Activated CD4-positive, CD25-positive, alpha-beta regulatory T cell (primary cell): Measurements from ENCODE around the gene AGAP3.
A peak's percentile ranks its signal among the peaks of the same experiment; 100 is the strongest.

Source experiments
- DNase-seq, 4 experiments: peaks; one replicate each; lab custom pipeline; 2025; lab: John Stamatoyannopoulos, UW

The AGAP3 gene

DNA sequence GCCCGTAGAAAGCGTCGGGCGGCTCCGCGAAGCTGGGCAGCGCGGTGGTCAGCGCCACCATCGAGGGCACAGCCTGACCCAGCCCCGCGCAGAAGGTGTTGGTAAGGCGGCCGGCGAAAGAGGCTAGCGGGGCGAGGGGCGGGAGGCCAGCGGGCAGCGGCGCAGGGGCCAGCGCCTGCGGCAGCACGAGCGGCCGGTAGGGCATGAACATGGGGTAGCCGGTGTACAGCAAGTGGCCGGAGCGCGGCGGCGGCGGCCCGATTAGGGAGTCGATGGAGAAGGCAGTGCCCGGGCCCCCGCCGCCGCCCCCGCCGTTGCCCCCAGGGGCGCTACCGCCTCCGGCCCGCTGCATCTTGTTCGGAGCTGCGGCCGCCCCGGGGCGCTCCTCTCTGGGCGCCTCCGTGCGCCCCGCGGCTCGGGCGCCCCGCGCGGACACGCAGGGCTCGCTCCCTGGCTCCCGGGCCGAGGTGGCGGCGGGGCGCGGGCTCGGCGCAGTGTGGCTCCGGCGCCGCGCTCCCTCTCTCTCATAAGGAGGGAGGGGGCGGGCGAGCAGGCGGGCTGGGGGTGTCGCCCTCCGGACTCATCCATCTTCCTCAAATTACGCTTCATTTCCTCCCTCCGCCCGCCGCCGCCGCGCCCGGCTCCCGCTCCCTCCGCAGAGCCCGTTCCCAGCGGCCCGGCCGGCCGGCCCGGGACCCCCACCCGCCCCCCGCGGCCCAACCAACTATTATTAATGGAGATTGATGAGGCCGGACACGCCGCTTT is 81.1 kb downstream of the AGAP3 start, which contains the start of gene GBX1:
GBX1 (minus strand) TSS at position 498 of the 765 bp plus-strand sequence; CDS start at position 352, 146 bp downstream.
- no peak for DNase-seq

DNA sequence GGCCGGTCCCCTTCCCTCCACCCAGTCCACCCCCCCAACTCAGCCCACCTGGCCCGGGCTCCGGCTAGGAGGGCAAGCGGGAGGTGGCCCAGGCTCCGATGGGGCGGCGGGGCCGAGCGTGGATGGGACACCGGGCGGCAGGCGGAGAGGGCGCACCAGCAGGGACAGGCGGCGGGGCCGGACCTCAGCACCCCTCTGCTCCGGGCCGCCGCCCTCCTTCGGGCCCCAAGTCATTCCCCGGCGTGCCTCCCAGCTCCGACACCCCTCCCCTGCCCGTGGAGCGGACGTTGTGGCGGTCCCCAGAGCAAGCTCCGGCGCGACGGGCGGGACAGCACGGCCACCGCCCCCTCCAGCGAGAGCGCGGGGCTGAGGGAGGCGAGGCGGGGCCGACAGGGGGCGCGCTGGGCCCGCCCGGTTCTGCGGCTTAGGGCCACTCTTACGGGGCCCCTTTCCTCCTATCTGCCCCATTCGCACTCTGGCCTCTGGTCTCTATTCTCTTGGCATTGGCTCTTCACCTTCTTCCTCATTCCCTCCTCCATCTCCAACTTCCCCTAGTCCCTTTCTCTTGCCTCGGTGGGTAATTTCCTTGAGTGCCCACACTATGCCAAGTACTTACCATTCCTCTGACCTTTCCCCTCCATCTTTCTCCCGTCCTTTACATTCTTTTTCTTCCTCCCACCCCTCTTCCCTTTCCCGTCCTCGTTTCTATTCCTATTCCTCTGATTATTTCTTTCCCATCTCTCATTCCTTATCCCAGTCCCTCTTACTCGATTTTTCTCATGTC is 81.9 kb downstream of the AGAP3 start:
- DNase-seq = peak in 3 of 4 experiments; percentile 17 to 33 (median 28)

DNA sequence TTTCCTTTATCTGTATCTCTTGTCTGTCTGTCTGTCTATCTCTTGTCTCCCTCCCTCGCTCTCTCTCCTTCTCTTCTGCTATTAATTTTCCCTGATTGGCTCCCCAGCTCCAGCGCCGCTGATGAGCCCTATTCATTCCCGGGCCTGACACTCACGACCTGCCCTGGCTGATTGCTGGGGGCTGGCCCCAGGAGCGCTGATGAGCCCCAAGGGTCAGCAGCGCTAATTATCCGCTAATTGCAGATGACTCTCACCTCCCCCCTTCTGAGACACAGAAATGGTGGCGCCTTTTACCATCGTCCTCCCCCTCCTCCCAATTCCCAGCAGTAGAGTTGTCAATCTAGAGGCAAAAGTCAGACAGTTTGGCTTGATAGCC is 82.5 kb downstream of the AGAP3 start:
- no peak for DNase-seq

DNA sequence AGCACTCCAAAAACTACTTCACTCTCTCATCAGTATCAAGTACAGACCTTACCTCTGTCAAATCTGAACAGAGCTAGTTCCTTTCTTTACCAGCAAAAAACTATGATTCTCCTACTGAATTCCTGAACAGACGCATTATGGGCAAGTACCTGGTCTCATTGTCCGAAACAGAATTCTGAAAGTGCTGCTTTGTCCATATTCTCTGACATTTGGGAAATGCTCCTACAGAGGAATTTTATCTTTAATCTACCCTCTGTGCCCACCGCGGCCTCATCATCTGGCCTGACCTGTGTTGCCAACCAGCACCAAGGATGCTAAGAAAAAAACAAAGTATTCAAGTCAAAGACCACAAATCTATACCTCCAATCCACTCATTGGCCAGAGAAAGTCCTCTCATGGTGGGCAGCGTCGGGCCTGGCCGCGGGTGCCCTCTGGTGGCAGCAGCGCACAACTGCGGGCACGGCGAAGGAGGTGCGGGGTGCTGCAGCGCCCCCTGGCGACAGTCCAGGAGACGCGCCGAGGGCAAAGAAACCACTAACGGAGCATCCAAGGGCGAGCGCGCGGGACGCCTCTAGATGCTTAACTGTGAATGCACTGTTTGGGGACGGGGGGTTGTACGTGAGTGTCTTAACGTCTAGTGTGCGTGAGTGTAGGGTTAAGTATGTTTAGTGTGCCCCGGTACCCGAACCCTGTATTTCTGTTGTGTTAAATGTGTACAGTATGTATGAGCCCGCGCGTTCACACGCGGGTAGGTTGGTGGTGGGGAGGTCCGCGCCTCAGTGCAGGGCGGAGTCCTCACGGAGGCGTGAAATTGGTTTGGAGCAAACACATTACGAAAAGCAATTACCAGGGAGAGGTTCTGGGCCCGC is 86.2 kb downstream of the AGAP3 start:
- peak; percentile 52 to 66 (median 58) for DNase-seq

DNA sequence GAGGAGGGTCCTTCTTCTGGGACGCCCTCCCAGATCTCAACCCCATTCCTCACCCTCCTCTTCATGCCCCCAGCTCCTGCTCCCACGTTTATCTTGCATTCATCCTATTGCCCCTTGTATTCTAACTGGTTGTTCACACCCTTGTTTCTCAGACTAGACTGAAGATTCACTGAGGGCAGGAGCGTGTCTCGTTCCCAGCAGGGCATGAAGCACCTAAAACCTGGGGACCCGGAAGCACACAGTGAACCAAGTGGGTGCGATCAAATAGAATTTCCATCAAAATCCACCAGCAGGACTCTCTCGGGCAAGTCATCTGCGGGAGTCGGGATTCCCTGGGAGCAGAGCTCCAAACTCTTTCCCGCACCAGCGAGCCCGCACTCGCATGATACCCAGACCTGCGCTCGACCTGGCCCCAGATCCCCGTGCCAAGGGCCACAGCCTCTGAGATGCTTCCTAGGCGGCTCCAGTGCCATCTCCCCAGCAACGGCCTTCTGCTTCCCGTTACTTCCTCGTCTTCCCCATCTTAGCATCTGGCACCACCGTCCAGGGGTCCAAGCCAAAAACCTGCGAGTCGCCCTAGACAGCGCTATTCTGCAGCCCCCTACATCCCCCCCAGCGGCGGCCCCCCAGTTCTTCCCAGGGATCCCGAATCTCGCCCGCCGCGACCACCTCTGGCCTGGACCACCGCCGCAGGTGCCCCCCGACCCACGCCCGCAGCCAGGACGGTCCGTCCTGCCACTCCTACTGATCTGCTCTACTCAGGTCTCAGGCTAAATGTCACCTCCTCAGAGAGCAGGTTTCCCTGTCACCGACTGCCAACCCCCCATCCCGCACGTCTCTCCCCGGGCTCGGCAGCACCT is 87.3 kb downstream of the AGAP3 start:
- no peak for DNase-seq

DNA sequence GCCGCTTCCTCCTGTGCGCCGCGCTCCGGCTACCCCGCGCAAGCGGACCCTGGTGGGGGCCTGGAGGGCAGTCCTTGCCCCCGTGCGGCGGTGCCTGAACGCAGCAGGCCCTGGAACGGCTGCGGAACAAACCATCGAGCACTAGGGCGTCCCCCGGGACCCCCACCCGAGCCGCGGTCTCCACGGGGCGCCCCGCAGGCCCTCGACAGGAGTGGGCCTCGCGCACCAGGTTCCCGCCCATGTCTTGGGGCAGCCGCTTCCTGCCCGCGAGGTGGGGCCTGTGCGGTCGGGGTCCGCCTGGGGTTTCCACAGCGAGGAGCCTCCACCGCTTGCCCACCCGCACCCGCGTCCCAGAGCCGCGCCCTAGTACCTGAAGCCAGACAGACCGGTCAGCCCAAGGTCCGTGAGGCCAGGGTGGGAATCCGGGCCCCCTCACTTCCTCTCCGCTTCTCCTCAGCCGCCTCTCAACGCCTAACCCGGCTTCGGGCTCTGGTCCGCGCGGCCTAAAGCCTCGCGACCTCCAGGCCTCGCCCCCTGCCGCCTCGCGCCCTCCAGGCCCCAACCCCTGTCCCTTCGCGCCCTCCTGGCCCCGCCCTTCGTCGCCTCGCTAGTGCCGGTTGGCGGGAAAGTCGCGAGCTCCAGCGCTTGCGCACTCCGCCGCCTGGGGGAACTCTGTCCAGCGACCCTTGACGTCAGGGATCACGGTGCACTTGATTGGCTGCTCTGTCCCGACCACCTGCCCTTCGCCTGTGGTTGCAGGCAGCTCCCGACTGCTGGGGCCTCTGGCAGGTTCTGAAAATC is 88.2 kb downstream of the AGAP3 start:
- DNase-seq = no peak

DNA sequence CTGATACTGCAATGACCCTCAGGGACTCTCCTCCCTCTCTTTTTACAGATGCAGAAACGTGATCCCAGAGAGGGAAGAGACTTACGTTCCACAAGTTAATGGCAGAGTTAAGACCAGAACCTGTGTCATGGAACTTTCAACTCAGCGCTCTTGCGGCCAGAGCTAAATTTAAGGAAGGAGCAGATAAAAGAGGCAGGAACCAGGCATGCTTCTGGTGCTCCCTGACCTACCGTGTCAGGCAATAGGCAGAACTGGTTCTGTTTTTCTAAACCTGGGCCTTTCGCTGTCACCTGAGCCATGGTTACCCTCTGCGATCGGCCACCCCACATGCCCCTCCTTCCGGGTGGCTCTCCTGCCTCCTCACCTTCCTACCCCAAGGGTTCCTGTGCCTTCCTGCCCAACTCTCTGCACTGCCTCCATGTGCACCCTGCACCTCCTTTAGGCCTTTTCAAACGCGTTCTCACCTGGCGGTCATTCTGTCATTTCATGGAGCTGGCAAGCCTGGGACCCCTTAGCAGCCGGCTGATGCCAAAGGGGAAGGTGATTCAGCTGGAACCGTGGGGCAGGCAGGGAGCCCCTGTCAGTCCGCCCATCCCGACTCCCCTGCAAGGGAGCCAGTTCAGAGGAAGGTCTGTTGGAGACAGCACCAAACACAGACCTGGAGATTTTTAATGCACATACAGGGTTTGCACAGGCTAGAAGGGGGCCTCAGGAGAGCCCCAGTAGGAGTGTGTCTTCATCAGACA is 88.9 kb downstream of the AGAP3 start:
- DNase-seq = no peak

DNA sequence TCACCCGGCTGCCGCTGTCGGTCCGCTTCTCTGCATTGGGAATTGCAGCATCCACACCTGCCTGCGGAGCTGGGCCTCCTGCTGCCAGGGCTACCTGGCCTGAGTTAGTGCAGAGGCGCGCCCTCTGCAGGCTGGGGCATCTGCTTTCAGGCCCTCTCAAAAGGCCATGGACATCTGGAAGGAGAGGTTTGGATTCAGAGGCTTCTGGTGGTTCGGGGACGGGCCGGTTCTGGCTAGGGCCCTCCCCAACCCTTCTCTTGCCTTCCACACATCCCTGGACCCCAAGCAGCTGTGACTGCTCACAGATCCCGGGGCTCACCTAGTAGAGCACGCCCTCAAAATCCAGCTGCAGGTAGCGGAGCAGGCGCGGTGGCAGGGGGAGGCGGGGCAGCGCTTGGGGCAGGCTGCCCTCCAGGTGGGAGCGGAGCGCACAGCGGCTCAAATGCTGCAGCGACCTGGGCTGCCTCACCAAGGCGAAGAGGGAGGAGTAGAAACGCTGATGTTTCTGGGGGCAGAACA is 89.6 kb downstream of the AGAP3 start:
- DNase-seq = no peak

DNA sequence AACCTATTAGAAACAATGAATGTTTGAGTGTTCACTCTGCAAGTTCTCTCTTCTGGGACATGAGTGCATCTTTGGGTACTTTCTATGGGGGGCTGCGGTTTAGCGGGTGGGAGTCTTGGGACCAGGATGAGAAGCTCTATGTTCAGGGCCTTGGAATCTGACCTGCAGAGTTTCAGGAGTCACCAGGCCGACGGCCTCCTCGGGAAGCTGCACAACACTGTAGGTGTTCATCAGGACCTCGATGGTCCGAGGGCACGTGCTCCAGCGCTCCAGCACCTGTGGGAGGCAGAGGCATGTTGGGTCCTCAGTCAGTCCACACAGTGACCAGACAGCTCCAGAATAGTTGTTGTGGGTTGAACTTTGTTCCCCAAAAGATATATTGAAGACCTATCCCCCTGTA is 90.1 kb downstream of the AGAP3 start:
- no peak for DNase-seq

DNA sequence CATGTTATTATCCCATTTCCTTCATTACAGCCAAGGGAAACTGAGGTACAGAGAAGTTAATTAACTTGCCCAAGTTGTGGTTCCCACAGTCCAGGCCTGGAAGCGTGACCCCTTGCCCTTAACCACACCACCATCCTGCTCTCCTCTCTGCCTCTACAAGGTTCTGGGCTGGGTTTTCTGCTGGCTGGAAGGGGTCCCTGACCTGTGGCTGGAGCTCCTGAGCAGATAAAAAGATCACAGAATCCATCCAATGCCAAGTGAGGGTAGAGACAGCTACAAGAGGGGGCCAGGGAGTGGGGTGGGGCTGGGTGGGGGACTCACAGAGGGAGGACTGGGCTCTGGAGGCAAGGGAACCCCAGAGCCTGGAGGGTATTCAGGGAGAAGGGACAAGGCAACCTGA is 91.0 kb downstream of the AGAP3 start:
- no peak for DNase-seq

DNA sequence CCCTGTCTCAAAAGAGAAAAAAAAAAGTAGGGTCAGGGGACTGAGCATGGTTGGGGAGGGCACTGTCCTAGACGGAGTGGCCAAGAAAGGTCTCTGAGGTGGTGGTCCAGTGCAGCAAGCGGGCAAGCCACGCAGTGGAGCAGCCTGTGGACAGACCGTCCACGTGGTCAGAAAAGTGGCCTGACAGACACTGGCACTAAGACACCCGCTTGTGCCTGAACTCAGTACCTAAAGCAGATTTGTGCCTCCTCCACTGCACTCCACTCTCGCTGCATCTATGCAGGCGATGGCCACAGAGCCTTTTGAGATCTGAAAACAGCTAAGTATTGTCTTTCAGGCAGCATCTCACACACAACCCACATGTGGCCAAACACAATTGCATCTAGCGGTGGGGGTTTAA is 92.0 kb downstream of the AGAP3 start:
- no peak for DNase-seq

DNA sequence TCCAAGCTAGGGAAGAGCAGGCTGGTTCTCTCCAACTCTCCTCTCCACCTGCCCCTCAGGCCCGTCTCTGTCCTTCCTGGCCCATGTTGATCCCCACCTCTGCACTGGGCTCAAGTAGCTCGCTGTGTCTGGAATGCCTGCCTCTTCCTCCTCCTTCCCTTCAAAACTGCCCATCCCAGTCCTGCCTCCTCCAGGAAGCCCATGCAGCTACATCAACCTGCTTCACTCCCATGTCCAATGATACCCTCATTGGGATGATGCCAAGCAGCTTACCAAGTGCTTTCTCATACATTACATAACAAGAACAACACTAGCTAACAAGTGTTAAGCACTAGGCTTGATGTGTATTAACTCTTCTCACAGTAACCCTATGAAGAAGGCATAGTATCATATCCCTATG is 92.6 kb downstream of the AGAP3 start:
- DNase-seq = no peak

DNA sequence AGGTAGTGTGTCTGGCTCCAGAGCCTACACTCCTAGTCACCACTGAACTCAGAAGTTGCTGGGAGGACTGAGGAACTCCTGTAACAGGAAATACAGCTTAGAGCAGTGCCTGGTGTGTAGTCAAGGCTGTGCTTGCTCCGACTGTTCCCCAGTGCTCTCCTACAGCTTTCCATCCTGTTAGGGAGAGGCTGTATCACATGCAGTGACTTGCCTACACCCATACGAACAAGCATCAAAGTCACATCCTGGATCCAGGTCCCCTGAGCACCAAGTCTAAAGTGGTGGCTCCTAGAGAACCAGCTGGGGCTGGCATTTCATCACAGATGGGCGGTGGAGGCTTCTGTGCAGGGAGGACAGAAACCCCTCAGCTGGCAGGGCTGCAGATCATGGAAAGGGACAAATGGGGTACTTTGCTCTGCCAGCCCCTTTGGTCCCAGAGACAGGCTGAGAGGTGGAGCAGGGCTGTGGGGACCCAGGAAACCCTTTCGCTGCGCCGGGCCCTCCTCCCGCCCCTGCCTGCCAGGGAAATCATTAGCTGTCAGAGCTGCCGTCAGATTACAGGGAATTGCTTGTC is 93.1 kb downstream of the AGAP3 start:
- no peak for DNase-seq

DNA sequence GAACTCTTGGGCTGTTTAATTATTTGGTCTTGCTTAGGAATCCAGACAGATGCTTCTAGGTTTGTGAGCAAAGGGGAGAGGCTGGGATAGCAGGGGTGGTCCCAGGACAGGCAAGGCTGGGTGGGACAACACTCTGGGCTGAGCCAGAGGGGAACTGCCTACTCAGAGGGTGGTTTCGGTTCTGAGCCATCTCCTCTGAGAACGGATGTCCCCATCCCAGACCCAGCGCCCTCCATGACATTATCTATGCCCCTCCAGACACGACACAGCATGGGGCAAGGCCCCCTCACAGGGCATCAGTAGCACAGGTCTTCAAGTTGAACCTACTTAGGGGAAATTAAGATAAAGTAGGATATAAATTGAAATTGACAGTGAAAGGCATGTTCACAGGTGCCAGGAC is 93.7 kb downstream of the AGAP3 start:
- DNase-seq = no peak

DNA sequence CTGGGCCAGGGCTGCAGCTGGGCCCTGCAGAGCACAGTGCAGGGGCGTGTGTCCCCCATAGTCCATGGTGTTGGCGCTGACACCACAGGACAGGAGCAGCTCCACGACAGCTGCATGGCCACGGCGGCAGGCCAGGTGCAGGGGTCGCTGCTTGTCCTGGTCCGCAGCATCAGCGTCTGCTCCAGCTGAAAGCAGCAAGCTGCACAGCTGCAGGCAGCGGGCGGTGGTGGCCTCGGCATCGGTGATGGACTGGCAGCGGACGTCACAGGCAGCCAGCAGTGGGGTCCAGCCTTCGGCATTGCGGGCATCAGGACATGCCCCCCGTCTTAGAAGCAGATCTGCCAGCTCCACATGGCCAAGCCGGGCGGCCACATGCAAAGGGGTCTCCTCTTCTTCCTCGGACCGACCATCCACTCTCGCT is 94.7 kb downstream of the AGAP3 start:
- no peak for DNase-seq

DNA sequence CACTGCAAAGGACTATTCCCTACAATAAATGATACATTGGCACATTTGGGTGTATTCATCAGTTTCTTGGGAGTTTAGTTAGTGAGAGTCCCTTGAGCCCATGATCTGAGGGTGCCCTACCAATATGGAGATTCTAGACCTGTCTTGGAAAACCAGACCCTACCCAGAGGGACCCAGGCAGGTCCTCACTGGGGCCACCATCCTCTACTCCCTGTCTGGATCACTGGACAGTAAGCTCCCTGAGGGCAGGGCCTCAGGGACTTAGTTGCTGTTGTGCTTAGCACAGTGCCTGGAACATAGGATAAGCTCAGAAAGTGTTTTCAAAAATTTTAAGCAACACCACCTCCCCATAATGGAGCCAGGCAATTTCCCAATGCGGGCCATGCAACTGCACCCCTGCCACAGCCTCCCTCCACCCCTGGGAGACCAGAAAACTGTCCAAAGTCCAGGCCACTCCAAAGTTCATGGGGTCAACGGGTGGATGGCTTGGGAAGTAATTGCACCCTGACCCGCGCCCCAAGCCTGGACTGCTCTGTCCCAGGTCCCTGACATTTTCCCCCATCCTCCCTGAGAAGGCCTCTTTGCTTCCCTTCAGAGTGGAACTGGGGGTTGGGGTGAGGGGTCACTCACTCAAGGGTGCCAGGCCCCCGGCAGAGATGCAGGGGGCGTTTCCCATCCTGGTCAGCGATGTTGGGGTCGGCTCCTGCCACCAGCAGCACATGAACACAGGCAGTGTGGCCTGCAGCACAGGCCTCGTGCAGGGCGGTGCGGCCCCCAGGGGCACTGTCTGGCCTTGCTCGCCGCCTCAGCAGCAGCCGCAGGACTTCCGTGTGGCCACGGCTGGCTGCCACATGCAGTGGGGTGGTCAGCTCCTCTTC is 99.7 kb downstream of the AGAP3 start:
- no peak for DNase-seq

DNA sequence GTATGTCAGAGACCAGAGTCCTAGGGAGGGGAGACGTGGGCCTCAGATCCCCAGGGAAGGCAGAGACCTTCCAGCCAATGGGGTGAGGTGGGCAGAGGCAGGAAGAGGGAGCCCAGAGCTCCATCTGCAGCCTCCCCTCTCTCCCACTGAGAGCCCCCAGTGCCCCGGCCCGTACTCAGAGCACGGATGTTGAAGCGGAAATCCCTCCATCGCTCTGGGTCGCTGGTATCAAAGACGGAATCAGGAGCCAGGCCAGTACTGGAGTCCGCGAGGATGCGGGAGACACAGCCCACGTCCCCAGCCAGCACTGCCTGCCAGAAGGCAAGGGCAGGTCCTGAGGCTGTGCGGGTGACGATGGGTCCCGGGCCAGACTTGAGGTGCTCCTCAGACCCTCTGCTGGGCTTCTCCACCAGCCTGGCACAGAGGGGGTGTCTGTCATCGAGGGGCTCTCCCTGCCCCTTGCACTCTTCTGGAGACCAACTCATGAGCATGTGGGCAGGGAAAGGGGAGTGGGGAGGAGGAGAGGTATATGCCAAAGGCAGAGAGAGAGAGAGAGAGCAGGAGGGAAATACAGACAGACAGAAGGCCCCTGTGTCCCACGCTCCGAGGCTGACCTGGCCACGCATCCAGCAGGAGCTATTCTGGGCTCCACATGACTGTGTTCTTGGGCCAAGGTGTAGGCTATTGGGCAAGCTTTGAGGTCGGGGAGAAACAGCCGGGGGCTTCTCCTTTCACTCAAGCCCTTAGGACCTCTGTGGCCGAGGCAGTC is 100.5 kb downstream of the AGAP3 start, which contains the start of gene ASB10:
ASB10 (minus strand) TSS at position 611 of the 769 bp plus-strand sequence; CDS start at position 491, 120 bp downstream.
- no peak for DNase-seq
